HepG2 (cell line): Measurements from ENCODE around the gene COMMD3. TPM values are rescaled to one million over a fixed set of nuclear protein-coding genes. Genes with fewer than 3 reads are reported as not detected.

ENCODE experiments used
- BHLHE40 ChIP-seq: IDR thresholded peaks from 2 replicates; pipeline ENCODE4 v1.6.1; 2011; ENCODE audit warnings: low read length, improper control_type of control experiment
- BRCA1 ChIP-seq: sonication (generic); formaldehyde crosslinking; IDR thresholded peaks from 2 replicates; pipeline ENCODE4 v1.4.0; 2020; ENCODE audit warnings: missing genetic modification reagents
- HNRNPLL ChIP-seq: fragments of 200-400 bp; formaldehyde crosslinking; IDR thresholded peaks from 2 replicates; pipeline ENCODE4 v1.6.1; 2017; ENCODE audit warnings: mild to moderate bottlenecking, low read depth, low read length; ENCODE audit not compliant: poor library complexity, severe bottlenecking
- KLF9 ChIP-seq: IDR thresholded peaks from 2 replicates; pipeline ENCODE4 v1.6.1; 2016; ENCODE audit warnings: low read depth
- RFX1 ChIP-seq: fragments of 450-650 bp; IDR thresholded peaks from 2 replicates; pipeline ENCODE4 v1.6.1; 2017
- SAP130 ChIP-seq: IDR thresholded peaks from 2 replicates; pipeline ENCODE4 v1.6.1; 2016; ENCODE audit warnings: low read depth
- TARDBP ChIP-seq: sonication (generic); formaldehyde crosslinking; IDR thresholded peaks from 2 replicates; pipeline ENCODE4 v1.8.0; 2022; ENCODE audit warnings: mild to moderate bottlenecking, missing genetic modification reagents
- TFDP2 ChIP-seq: sonication (generic); formaldehyde crosslinking; IDR thresholded peaks from 2 replicates; pipeline ENCODE4 v1.4.0; 2020; ENCODE audit warnings: missing genetic modification reagents
- ZNF253 ChIP-seq: sonication (generic); formaldehyde crosslinking; IDR thresholded peaks from 2 replicates; pipeline ENCODE4 v1.8.0; 2022; ENCODE audit warnings: mild to moderate bottlenecking, missing genetic modification reagents, borderline replicate concordance
- ZNF281 ChIP-seq: sonication (generic); formaldehyde crosslinking; IDR thresholded peaks from 2 replicates; pipeline ENCODE4 v1.4.0; 2020; ENCODE audit warnings: missing genetic modification reagents, borderline replicate concordance
- ZNF432 ChIP-seq: sonication (generic); formaldehyde crosslinking; IDR thresholded peaks from 2 replicates; pipeline ENCODE4 v1.5.0; 2020; ENCODE audit warnings: missing genetic modification reagents, mild to moderate bottlenecking, borderline replicate concordance
- polyA plus RNA-seq, 8 experiments: library from polyadenylated mRNA; depleted of rRNA in 3 of 8; stranded (reverse) in 7 of 8; unstranded in 1 of 8; fragments of >200 nt; fragmentation: Illumina TruSeq in 4 of 8; extraction: Trizol in 4 of 8; gene quantifications; 2 replicates each; pipeline versions ENCODE4 v1.2.1 to v1.2.3, GENCODE V29; 2011 to 2016; ENCODE audit warnings: low read depth in 4 of 8, missing spikeins in 1 of 8, mixed read lengths in 1 of 8; ENCODE audit not compliant: insufficient read depth in 1 of 8
- total RNA-seq, 5 experiments: library from RNA; depleted of rRNA; stranded (reverse); fragments of >200 nt; fragmentation: Illumina TruSeq; extraction: Trizol; gene quantifications; 2 replicates each; pipeline ENCODE4 v1.2.3, GENCODE V29; 2016; ENCODE audit warnings: low read depth in 1 of 5
- TF ChIP-seq, protein P1 (sequence below), 2 experiments: sonication (generic) in 1 of 2; formaldehyde crosslinking in 1 of 2; IDR thresholded peaks; 2 replicates each; pipeline versions ENCODE4 v1.5.1 to v1.6.1; 2011 to 2020; ENCODE audit warnings: borderline replicate concordance in 1 of 2, low read depth in 1 of 2, low read length in 1 of 2, mild to moderate bottlenecking in 1 of 2, missing genetic modification reagents in 1 of 2, moderate library complexity in 1 of 2

The COMMD3 gene
- total and polyA plus RNA-seq, 2 of the 13 experiments (the other 11 are each of a cell fraction or from before 2014, with no cell fraction given): 38.7 to 54.4 TPM

GRCh38 chr10:22320591-22321155 lies 4.5 kb downstream of the COMMD3 start, which contains the start of gene BMI1 (continued):
- peak; percentile 73; the same call in 1 of the 2 replicates for TF ChIP-seq BHLHE40
- no peak for TF ChIP-seq RFX1
- TF ChIP-seq ZNF253 (CRISPR knock-in tag): no peak
- TF ChIP-seq TARDBP (CRISPR knock-in tag): no peak
- TF ChIP-seq BRCA1 (CRISPR knock-in tag): no peak
- TF ChIP-seq HNRNPLL: no peak
- 0 out of 2 replicates have a peak, but pooled peaks have one; percentile 2 for TF ChIP-seq TFDP2 (CRISPR knock-in tag)
- TF ChIP-seq KLF9 (CRISPR knock-in tag): no peak
- peak; percentile 37; the same call in 1 of the 2 replicates for TF ChIP-seq ZNF281 (CRISPR knock-in tag)
- 0 out of 2 replicates have a peak, but pooled peaks have one; percentile 9 for TF ChIP-seq SAP130 (CRISPR knock-in tag)
- TF ChIP-seq ZNF432 (CRISPR knock-in tag): no peak
- TF ChIP-seq, protein P1, sequence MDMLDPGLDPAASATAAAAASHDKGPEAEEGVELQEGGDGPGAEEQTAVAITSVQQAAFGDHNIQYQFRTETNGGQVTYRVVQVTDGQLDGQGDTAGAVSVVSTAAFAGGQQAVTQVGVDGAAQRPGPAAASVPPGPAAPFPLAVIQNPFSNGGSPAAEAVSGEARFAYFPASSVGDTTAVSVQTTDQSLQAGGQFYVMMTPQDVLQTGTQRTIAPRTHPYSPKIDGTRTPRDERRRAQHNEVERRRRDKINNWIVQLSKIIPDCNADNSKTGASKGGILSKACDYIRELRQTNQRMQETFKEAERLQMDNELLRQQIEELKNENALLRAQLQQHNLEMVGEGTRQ (IDR thresholded peaks at IDR 0.05; ENCODE audit: low read depth, low read length): 0 out of 2 replicates have a peak, but pooled peaks have one; percentile 15
- TF ChIP-seq, protein P1 (CRISPR knock-in tag; IDR thresholded peaks at IDR 0.05; ENCODE audit: borderline replicate concordance): no peak
